ENCODE data around the gene UCK2. TPM values are rescaled to one million over a fixed set of nuclear protein-coding genes. Genes with fewer than 3 reads are reported as not detected.
A peak's percentile ranks its signal among the peaks of the same experiment; 100 is the strongest.

The UCK2 gene
- total and polyA plus RNA-seq, 12 donors, result 6.7 to 36.4 (median 11.3) TPM

- DNase-seq (no peak), ATAC-seq (no peak)
- no peak overlapping the region for H3K4me3 ChIP-seq
- WGBS, 2 donors, result 95 to 98% methylated on average over 2 of the region's 2 CpGs
- TF ChIP-seq CTCF (IDR thresholded peaks at IDR 0.05), result no peak
- intact Hi-C loops (cut with DNase I), result no loop called here
- H3K9me3 ChIP-seq, result no peaks in the 10 kb centered on the region
- H3K4me1 ChIP-seq, result peaks cover 5 to 61% (median 49%) of the 10 kb centered on the region in 9 donors
- no peak overlapping the region for H3K27ac ChIP-seq
- no peaks in the 10 kb centered on the region for H3K36me3 ChIP-seq
- H3K27me3 ChIP-seq, result no peaks in the 10 kb centered on the region
Measured at GRCh38 chr1:165852871-165853270, 25.5 kb downstream of the UCK2 start.

- H3K36me3 ChIP-seq, result no peaks in the 10 kb centered on the region
- no peak for ATAC-seq
- H3K27ac ChIP-seq, result peak overlapping the region in 3 of 10 donors; percentile 29 to 46 (median 41)
- intact Hi-C loops (cut with DNase I), result no loop called here
- WGBS, 2 donors, result 89 to 90% methylated on average over 2 of the region's 2 CpGs
- no peaks in the 10 kb centered on the region for H3K9me3 ChIP-seq
- no peak for DNase-seq
- TF ChIP-seq CTCF (IDR thresholded peaks at IDR 0.05), result no peak
- peaks cover 5 to 68% (median 57%) of the 10 kb centered on the region in 9 donors for H3K4me1 ChIP-seq
- no peak overlapping the region for H3K4me3 ChIP-seq
- no peaks in the 10 kb centered on the region for H3K27me3 ChIP-seq
Measured at GRCh38 chr1:165853528-165854075, 26.2 kb downstream of the UCK2 start.

- Histone ChIP-seq H3K27ac (peak overlapping the region in 3 of 10 donors; percentile 29 to 46 (median 41)), H3K4me1 (peaks cover 5 to 69% (median 58%) of the 10 kb centered on the region in 9 donors), H3K4me3 (no peak overlapping the region), H3K36me3 (no peaks in the 10 kb centered on the region), H3K9me3 (no peaks in the 10 kb centered on the region), H3K27me3 (no peaks in the 10 kb centered on the region)
- 58 to 64% methylated on average over 7 of the region's 7 CpGs for WGBS, 2 donors
- ATAC-seq (peak; percentile 52 to 91 (median 64)), DNase-seq (peak in 1 of 2 donors; percentile 38)
- intact Hi-C loops (cut with DNase I), result no loop called here
- no peak for TF ChIP-seq CTCF (IDR thresholded peaks at IDR 0.05)
Measured at GRCh38 chr1:165854101-165854845, 26.9 kb downstream of the UCK2 start.

- ATAC-seq (no peak), DNase-seq (no peak)
- peaks cover 5 to 70% (median 53%) of the 10 kb centered on the region in 9 donors for H3K4me1 ChIP-seq
- no peaks in the 10 kb centered on the region for H3K27me3 ChIP-seq
- no peak for TF ChIP-seq CTCF (IDR thresholded peaks at IDR 0.05)
- WGBS, 2 donors, result 85% methylated on average over 9 of the region's 9 CpGs
- intact Hi-C loops (cut with DNase I), result no loop called here
- H3K9me3 ChIP-seq, result no peaks in the 10 kb centered on the region
- H3K27ac ChIP-seq, result peak overlapping the region in 1 of 10 donors; percentile 32
- no peak overlapping the region for H3K4me3 ChIP-seq
- no peaks in the 10 kb centered on the region for H3K36me3 ChIP-seq
Measured at GRCh38 chr1:165855010-165855838, 27.8 kb downstream of the UCK2 start.

Measured in heart right ventricle (tissue), 16 donors.